Type B pancreatic cell (in vitro differentiated cells): Measurements from ENCODE around the gene DNAH7. TPM values are rescaled to one million over a fixed set of nuclear protein-coding genes. Genes with fewer than 3 reads are reported as not detected.

ENCODE experiments used
- DNase-seq: peaks from one replicate; pipeline ENCODE4 v3.0.0; 2021; ENCODE audit warnings: mixed read lengths; ENCODE audit not compliant: unreplicated experiment; ENCODE audit errors: extremely low spot score
- H3K27ac Mint-ChIP-seq: 2 replicates; pipeline ENCODE4 v1.8.0; 2021; ENCODE audit warnings: mild to moderate bottlenecking, mixed read lengths
- H3K27me3 Mint-ChIP-seq: 2 replicates; pipeline ENCODE4 v1.8.0; 2021; ENCODE audit warnings: mixed read lengths
- H3K36me3 Mint-ChIP-seq: 2 replicates; pipeline ENCODE4 v1.8.0; 2021; ENCODE audit warnings: mixed read lengths
- H3K4me1 Mint-ChIP-seq: one replicate; pipeline ENCODE4 v1.8.0; 2021; ENCODE audit warnings: mixed read lengths; ENCODE audit not compliant: unreplicated experiment
- H3K4me3 Mint-ChIP-seq: 2 replicates; pipeline ENCODE4 v1.8.0; 2021; ENCODE audit warnings: mild to moderate bottlenecking, mixed read lengths
- H3K9me3 Mint-ChIP-seq: 2 replicates; pipeline ENCODE4 v1.8.0; 2021; ENCODE audit warnings: mixed read lengths
- CTCF ChIP-seq: fragments of 200-600 bp; sonication (generic); conservative IDR thresholded peaks from 2 replicates; pipeline ENCODE4 v1.5.0; 2021; ENCODE audit warnings: antibody characterized with exemption, mild to moderate bottlenecking
- total RNA-seq: library from RNA; stranded (reverse); gene quantifications from 2 replicates; pipeline ENCODE4 v1.2.1, GENCODE V29; 2021; ENCODE audit warnings: low replicate concordance

DNAH7 gene
- total RNA-seq, 1 donor from 2014 or later = 7.5 TPM

GRCh38 chr2:195863564-195863963 is 205.1 kb downstream of the DNAH7 start:
- no peaks in the 10 kb centered on the region for H3K27me3 Mint-ChIP-seq
- no peak for TF ChIP-seq CTCF
- H3K36me3 Mint-ChIP-seq = no peaks in the 10 kb centered on the region
- H3K27ac Mint-ChIP-seq = no peak overlapping the region
- no peaks in the 10 kb centered on the region for H3K9me3 Mint-ChIP-seq
- H3K4me1 Mint-ChIP-seq = peaks cover 4% of the 10 kb centered on the region
- DNase-seq = no peak
- no peak overlapping the region for H3K4me3 Mint-ChIP-seq

DNA sequence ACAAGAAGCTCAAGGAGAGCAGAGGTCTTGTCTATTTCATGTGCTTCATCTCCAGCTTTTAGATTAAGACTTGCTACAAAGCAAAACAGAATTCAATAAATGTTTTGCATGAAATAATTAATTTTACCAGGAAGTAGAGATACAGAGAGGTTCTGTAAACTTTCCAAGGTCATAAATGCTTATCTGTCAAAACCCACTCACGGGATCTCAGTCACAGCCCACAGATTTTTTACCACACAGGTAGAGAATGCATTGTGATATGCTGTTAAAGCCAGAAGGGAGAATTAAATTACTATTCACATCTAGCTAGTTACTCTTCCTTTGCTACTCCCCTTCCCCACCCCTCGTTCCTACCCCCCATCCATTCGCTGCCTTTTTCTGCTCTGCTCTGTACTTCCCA is 205.5 kb downstream of the DNAH7 start:
- peaks cover 4% of the 10 kb centered on the region for H3K4me1 Mint-ChIP-seq
- DNase-seq = no peak
- no peaks in the 10 kb centered on the region for H3K27me3 Mint-ChIP-seq
- H3K4me3 Mint-ChIP-seq = no peak overlapping the region
- no peak overlapping the region for H3K27ac Mint-ChIP-seq
- H3K9me3 Mint-ChIP-seq = no peaks in the 10 kb centered on the region
- no peaks in the 10 kb centered on the region for H3K36me3 Mint-ChIP-seq
- TF ChIP-seq CTCF = no peak

GRCh38 chr2:195861821-195862220 is 206.8 kb downstream of the DNAH7 start:
- H3K27ac Mint-ChIP-seq = no peak overlapping the region
- no peak for TF ChIP-seq CTCF
- no peak overlapping the region for H3K4me3 Mint-ChIP-seq
- no peaks in the 10 kb centered on the region for H3K36me3 Mint-ChIP-seq
- DNase-seq = no peak
- H3K27me3 Mint-ChIP-seq = no peaks in the 10 kb centered on the region
- peaks cover 4% of the 10 kb centered on the region for H3K4me1 Mint-ChIP-seq
- no peaks in the 10 kb centered on the region for H3K9me3 Mint-ChIP-seq

DNA sequence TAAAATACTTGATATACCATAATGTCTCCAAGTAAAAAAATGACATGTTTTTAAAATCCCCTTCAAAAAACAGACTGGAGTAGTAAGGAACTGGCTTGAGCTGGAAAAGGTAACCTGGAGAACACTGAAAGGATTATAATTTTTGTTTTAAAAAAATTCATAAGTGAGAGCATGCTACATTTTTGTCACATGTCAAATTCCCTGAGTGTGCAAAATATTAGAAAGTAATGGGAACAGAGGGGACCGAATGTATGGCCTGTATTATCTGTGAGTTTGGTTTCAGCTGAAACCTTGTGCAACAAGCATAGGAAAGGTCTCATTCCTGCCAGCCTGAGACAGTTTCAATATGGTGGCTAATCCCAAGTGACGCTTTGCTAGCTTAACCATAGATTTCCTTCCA is 209.1 kb downstream of the DNAH7 start:
- H3K27me3 Mint-ChIP-seq = no peaks in the 10 kb centered on the region
- no peak for TF ChIP-seq CTCF
- no peaks in the 10 kb centered on the region for H3K36me3 Mint-ChIP-seq

GRCh38 chr2:195857132-195857531 is 211.5 kb downstream of the DNAH7 start:
- H3K27me3 Mint-ChIP-seq = no peaks in the 10 kb centered on the region
- H3K4me3 Mint-ChIP-seq = no peak overlapping the region

More for the DNA sequence above, 209.1 kb downstream of the DNAH7 start:
- Mint-ChIP-seq H3K4me1 (peaks cover 4% of the 10 kb centered on the region), H3K4me3 (no peak overlapping the region), H3K9me3 (no peaks in the 10 kb centered on the region), H3K27ac (no peak overlapping the region)
- DNase-seq = no peak

More at GRCh38 chr2:195857132-195857531, 211.5 kb downstream of the DNAH7 start:
- no peak for DNase-seq
- Mint-ChIP-seq H3K36me3 (no peaks in the 10 kb centered on the region), H3K4me1 (no peaks in the 10 kb centered on the region), H3K9me3 (no peaks in the 10 kb centered on the region), H3K27ac (no peak overlapping the region)
- no peak for TF ChIP-seq CTCF
